HG03354 (cell line): Measurements from ENCODE around the gene SPACDR.

Experiments
- ATAC-seq: cut with Tn5 transposase; IDR thresholded peaks from one replicate; pipeline ENCODE4 v1.9.1; 2021; ENCODE audit warnings: mild to moderate bottlenecking; ENCODE audit not compliant: unreplicated experiment, poor library complexity, severe bottlenecking

Gene SPACDR

GRCh38 chr7:100486111-100486636 lies 22.1 kb upstream of the SPACDR start:
- ATAC-seq: no peak

- ATAC-seq: no peak
Observed at GRCh38 chr7:100485471-100485876, 21.4 kb upstream of the SPACDR start.

GRCh38 chr7:100484673-100485045 lies 20.6 kb upstream of the SPACDR start:
- ATAC-seq: no peak

- ATAC-seq: peak; percentile 17
Observed at GRCh38 chr7:100483722-100484672, 19.9 kb upstream of the SPACDR start, which contains the start of gene NYAP1. NYAP1 (plus strand) TSS chr7:100483927; CDS start chr7:100485312, 1,385 bp downstream.

GRCh38 chr7:100483090-100483721 lies 19.1 kb upstream of the SPACDR start:
- peak; percentile 60 for ATAC-seq

GRCh38 chr7:100482728-100483089 lies 18.6 kb upstream of the SPACDR start:
- no peak for ATAC-seq

- ATAC-seq: no peak
Observed at GRCh38 chr7:100481466-100481865, 17.4 kb upstream of the SPACDR start.

GRCh38 chr7:100478958-100479660 lies 15.0 kb upstream of the SPACDR start, which contains the start of gene TSC22D4:
TSC22D4 (minus strand) TSS chr7:100479214; CDS start chr7:100478038, 1,176 bp downstream.
- ATAC-seq: peak; percentile 63

GRCh38 chr7:100477871-100478267 lies 13.8 kb upstream of the SPACDR start:
- no peak for ATAC-seq

- no peak for ATAC-seq
Observed at GRCh38 chr7:100476903-100477870, 13.1 kb upstream of the SPACDR start.

- ATAC-seq: no peak
Observed at GRCh38 chr7:100476101-100476780, 12.2 kb upstream of the SPACDR start.

- no peak for ATAC-seq
Observed at GRCh38 chr7:100475549-100475948, 11.5 kb upstream of the SPACDR start.

GRCh38 chr7:100472854-100473499 lies 8.9 kb upstream of the SPACDR start:
- ATAC-seq: no peak

- ATAC-seq: no peak
Observed at GRCh38 chr7:100472121-100472851, 8.2 kb upstream of the SPACDR start.

GRCh38 chr7:100471021-100471420 lies 7.0 kb upstream of the SPACDR start:
- no peak for ATAC-seq

- peak; percentile 59 for ATAC-seq
Observed at GRCh38 chr7:100469227-100470044, 5.4 kb upstream of the SPACDR start.
